HG03521 (cell line): ENCODE results near the gene WDSUB1.

Experiments used
- ATAC-seq: cut with Tn5 transposase; IDR thresholded peaks from one replicate; pipeline ENCODE4 v1.9.1; 2021; ENCODE audit warnings: mild to moderate bottlenecking, moderate library complexity; ENCODE audit not compliant: unreplicated experiment

Gene WDSUB1

DNA sequence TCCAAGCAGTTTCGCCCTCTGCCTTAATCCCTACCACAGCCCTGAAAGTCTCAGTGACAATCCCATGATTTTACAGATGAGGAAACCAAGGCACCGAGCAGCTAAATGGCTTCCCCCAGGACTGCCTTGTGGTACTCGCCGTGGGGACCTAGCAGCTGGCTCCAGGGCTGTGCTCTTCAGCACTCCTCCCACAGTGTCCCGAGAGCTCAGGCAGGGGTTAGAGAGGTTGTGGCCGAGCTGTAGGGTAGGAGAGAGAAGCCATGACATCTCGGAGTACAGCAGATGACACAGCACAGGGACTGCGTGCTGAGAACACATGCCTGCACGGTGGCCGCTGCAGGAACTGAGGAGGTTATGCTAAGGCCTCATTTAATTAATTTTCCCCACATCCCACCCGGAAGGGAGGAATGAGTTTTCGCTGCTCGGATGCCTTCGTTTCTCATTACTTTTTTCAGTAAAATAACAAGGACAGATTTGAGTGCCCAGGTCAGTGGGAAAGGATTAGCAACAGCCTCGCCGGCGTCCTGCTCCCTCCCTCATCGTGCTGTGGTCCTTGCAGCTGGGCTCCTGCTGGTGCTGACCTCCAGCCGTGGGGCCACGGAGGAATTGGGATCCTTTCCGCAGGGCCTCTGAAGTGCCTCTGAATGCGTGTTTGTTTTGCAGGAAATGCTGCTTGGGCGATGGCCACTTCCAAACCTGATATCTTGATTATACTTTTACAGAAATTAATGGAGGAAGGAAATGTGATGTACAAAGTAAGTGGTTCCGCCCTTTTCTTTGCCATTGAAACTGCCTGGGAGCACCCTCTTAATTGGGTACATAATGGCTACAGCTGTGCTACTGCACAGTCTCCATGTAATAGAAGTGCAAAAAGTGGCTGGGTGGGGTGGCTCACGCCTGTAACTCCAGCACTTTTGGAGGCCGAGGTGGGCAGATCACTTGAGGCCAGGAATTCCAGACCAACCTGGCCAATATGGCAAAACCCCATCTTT is 61.2 kb downstream of the WDSUB1 start:
- ATAC-seq: no peak

DNA sequence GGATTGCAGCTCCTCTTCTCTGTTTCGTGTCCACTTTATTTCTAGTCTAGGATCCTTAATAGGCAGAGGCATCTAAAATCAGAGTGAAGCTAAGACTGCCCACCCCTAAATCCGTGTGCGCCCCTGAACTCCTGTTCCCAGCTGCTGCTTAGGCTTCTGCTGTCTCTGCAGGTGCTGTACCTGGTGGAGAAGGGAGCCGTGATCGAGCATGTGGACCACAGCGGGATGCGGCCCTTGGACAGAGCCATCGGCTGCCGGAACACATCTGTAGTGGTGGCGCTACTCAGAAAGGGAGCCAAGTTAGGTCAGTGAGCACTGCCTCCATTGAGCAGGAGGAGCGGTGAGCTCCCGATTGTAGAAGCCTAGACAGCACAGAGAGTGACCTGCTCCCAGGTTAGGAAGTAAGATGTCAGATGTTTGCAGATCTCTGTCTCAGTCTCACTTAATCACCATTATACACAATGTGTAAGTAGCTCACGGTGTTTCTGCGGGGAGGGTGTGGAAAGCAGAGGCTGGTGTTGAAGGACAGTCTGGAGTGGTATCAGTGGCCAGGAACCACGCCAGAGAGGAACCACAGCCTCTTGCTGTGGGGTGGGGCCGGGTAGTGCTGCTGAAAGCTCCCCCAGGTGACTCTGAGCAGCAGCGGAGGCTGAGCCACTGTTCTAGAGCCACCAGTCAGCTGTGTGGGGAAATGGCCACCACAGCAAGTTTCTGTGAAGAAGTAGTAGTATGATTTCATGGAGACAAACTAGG is 62.3 kb downstream of the WDSUB1 start:
- no peak for ATAC-seq

DNA sequence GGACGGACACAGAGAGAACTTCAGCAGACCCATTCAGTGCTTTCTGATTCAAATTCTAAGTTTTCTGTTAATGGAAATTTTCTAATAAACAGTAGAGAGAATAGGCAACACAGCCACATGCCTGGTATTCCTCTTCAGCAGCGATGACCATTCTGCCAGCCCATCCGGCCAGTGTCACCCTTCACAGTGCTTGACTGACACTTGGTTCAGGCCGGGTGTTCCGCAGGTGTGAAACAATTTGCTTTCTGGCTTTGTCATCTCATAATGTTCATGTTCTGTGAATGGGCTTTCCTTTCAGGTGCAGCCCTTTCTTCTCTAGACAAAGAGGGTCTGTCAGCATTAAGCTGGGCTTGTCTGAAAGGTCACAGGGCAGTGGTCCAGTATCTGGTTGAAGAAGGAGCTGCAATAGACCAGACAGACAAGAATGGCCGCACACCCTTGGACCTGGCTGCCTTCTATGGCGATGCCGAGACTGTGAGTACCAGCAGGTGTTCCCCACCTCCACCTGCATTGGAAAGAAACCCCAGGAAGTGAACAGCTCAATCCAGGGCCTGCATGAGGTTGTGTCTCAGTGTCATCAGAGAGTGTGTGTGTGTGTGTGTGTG is 67.0 kb downstream of the WDSUB1 start:
- no peak for ATAC-seq

DNA sequence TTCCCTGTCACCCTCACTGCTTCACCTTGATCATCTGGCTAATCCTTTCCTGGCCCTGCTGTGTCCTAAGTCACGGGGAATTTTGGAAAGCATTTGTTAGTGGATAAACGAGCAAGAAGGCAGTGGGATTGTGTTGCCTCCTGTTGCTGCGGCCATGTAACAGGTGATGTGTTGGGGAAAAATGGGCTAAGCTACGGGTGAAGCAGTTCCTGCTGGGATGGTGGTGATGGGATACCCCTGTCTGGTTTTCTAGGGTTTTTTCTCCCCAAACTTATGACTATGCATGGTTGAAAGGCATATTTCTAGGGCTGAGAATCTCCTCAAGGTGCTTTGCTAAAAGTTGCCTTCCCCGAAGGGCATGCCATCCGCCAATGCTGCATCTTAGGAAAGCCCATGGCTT is 68.1 kb downstream of the WDSUB1 start:
- no peak for ATAC-seq

DNA sequence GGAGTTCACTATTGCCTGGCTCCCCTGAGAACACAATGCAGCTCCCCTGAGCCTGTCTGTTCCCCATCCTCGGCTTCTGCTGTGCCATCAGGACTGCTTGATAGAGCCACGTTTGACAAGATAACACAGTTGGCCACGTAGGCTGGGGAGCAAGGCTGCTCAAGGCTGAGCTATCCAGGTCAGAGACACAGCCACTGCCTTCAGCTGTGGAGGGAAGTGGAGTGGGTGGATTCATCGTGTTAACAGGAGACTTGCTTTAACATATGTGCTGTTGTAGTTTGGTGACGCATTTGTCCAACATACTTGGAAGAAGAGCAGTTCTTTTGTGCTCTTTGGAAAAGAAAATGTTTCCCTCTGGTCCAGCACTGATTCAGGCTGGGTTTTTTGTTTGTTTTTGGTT is 68.8 kb downstream of the WDSUB1 start:
- no peak for ATAC-seq

DNA sequence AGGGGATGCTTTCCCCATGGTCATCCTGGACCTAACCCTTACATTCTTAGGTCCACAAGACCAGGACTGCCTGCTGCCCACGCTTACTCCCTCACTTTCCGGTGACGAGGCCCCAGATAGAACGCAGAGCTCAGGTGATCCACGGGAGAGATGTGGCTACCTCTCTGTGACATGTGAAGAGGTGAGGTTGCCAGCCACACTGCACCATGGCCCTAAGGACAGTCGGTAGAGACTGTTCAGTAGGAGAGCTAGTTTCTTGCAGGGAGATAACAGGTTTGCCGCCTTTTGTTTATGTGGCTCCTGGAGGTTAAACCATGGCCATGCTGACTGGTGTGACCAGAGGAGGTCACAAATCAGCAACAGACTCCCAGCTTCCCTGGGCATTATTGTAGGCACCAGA is 71.4 kb downstream of the WDSUB1 start:
- no peak for ATAC-seq

DNA sequence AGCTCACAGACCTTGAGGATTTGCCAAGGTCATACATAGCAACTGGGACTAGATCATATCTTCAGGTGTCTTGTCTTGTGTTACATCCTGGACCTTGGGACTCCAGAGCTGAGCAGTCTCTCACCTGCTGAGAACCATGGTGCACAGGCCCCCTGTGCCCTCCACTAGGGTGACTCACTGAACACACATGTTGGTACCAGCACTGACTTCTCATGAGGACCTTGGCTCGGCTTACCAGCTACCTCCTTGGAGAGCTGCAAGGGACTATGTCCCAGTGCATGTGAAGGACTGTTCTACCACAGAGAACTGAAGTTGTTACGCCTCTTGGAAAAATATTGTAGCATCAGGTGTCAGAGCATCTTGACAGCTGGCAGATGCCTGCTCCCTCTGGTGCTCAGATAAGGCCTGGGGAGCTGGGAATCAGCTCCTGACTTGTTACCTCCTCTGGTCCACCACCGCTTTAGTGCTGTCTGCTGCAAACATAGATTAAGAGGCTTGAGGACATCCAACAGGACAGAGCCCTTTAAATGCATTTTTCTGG is 72.1 kb downstream of the WDSUB1 start:
- no peak for ATAC-seq

DNA sequence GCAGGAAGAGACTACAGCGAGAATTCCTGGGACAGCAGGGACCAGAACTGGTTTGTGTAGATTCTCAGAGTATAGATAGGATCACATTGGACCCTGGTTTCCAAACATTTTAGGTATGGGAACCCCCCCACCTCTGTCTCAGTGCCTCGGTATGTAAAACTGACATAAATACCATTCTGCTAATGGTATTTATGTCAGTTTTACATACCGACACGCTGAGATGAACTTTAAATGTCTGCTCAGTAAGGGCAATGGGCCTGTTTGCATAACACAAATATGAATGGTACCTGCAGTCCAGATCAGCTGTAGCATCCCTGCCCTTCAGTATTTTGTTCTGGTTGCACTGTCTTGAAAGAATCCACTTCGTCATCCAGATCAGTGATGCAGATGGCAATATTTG is 73.2 kb downstream of the WDSUB1 start:
- ATAC-seq: no peak

DNA sequence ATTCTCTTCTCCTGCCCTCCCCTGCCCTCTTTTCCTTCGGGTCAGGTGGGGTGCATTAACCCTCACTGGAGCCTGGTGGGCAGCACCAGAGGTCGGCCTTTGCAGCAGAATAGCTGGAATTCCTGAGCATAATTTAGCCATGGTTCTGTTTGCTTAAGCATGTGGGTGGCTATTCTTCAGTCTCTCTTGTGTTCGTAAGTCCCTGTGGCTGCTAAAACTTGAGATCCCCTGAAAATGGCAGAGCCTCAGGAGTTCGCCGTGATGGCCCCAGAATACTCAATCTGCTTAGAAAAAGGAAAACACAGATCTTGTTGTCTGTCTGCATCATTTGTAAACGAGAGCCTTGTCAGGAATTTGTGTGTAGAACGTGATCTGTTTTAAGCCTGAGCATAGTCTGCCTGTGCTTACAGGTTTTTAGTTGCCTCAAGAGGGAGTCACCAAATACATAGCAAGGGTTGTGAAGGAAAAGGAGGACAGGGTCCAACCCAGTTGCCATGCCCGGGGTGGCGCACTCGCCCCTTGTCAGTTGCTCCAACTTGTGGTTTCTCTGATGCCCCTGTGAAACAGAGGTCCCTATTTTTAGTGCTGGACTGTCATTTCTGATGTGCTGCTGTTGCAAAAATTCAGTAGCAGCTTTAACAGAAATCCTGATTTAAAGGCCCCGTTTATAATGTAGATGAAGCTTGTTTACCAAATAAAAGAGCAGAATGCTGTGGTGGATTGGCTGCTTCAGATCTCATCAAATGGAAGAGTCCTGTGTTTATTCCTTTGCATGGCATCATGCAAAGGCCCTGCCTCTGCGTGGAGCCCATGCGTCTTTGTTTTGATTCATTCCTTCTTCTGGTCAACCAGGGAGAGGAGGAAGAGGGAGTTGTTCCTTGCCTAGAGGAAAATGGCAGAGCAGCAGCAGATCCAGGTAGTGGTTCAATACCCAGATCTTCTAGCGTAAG is 74.8 kb downstream of the WDSUB1 start:
- ATAC-seq: no peak

DNA sequence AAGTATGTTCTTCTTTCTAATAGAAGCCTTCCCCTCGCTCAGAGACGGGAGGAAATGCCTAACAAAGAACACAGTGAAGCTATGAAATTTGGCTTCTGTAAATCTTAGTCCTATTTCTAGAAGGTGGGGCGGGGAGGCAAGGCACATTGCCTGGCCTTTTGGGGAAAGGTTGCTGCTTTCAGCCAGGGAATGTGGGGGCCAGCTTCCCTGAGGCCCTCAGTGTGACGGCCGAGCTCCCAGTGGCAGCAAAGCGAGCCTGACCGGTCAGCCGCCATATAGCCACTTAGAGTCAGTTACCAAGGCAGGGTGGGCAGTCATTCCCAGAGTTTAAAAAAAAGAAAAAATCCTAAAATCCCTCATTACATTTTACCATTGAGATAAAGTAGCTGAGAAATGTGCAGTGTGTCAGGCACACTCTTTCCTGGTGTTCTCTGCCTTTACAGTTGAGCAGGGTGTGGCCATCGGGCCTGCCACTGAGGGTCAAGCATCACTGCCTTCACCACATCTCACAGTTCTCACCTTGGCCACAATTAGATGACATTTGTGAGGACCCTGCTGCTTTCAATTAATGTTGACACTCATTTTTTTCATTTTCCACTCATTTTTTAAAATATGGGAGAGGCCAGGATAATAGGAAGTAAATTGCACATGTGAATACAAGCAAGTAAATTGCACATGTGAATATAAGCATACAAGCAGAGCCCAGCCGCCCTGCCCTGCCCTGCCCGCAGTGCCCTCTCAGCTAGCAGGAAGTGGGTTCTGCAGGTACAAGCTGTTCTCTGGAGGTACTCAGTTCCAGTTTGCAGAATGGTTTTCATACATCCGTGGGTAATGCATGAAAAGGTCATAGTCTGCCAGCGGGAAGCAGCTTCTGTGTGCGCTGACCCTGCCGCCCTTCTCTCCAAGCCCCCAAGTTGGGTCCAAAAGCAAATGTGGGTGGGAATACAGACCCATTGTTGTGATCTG is 76.9 kb downstream of the WDSUB1 start:
- ATAC-seq: peak; percentile 76

DNA sequence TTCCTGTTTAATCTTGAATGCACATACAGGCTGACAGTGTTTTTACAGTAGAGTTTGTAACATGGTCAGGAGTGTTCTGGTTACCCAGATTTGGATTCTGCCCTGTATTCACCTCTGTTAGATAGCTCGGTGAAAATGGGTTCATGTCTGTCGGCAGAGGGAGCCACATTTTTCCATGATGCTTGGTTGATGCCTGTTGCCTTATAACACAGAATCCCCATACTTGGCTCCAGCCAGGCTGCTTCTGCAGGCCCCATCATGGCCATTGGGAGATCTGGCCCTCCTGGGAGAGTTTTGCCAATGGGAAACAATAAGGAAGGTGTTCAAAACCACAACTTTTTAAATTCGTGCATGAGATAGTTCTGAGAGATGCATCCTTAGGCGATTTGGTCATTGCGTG is 78.1 kb downstream of the WDSUB1 start:
- ATAC-seq: no peak

DNA sequence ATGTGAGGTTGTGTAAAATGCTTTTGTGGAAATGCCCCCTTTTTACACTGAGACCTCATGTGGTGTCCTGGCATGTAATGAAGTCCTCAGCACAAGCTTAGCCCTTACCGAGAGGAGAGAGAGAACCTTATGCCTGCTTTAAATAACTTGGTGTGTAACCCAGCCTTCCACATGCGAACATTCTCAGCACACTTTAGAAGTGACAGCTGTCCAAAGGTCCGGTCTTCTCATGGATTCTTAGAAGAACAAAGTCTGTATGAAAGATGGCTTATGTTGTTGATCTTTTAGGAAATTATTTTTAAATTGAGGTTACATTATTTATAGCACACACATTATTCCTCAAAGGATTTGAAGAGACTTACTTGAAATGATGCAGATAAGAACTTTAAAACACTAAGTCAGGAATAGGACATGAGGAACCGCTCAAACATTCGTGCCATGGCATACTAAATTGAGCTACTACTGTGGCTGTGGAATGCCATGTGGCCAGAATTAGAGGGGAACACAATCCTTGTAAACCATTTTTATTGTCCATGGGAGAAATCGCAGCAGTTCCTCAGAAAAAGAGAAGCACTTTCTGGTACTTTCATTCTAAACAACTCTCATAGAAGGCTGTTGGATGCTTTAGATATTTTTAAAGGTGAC is 79.6 kb downstream of the WDSUB1 start:
- no peak for ATAC-seq

DNA sequence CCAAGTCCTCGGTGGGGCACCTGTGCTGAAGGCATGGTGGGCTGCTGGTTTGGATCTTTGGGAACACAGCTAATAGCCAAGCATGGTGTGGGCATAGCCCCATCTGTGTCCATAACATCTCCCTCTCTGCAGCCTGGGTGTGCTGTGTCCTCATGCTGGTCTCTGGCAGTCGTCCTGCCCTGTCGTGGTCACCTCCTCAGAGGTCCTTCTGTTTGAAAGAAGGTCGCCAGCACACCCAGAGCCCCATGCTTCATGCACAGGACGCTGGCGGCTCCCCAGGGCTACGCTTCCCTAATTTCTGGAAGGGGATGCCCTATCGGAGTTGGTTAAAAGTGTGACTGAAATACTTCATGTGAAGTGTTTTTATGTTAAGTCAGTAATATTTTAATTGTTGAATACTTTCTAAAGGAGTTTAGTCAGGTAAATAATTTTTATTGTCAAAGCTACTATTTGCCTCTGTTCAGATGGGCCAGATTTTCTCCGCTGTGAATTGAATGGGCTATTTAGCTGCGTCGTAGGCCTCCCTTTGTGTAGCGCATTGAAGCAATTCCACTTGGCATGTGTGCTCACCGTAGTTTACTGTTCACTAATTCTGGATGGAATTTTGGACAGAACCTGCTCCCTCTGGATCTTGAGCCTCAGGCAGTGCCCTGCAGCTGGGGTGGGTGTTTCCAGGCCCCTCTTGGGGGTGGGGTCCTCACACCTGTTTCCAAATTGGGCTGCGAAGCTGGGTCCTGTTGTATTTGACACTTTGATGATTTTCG is 81.9 kb downstream of the WDSUB1 start:
- no peak for ATAC-seq

DNA sequence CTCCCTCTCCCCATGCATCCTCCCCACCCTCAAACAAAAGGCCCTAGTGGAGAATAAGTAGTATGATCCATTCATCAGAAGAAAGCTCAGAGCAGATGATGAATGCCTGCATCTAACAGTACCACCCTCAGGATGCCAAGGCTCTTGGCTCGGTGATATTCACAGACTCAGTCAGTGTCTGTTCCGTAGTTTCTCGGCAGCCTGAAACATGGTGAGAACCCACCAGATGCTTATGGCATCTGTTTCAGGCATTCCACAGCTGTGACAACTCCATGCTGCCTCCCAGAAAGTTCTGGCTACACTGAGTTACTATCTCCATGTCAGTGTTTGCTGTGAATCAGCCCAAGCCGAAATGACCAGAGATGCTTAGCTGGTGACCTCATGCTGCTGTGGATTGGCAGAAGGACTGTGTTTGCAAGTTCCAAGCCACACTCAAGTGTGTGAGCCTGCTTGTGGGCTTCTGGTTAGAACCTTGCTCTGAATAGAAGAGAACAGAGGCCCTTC is 83.9 kb downstream of the WDSUB1 start:
- ATAC-seq: no peak

DNA sequence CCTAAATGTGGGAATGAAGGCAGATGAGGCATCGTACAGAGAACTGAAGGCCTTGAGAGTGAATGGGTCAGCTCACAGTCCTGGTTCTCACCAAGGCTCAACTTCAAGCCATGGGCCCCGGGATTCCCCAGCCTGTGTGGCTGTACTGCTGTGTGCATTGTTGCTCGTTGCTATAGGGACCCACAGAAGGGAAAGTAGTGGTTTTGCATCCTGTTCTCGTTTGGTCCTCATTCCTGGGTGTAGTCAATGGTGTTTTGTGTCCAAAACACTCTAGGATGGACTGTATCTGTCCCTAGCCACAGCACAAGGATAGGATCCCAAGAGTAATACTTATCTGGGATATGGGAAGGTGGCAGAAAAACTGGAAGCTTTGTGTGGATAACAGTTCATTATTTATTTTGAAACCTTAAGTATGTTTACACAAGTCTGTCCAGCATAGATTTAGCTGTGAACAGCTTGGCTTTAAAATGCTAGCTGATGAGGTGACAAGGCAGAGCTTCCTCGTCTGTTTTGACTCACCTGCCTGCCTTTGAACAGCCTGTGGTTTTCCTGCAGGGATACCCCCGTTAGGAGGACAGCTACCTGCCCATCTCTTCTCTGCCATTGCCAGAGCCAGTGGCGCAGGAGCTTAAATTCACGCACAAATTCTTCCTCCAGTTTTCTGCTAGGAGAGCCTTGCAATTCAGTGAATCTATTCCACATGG is 85.0 kb downstream of the WDSUB1 start:
- ATAC-seq: peak; percentile 97

DNA sequence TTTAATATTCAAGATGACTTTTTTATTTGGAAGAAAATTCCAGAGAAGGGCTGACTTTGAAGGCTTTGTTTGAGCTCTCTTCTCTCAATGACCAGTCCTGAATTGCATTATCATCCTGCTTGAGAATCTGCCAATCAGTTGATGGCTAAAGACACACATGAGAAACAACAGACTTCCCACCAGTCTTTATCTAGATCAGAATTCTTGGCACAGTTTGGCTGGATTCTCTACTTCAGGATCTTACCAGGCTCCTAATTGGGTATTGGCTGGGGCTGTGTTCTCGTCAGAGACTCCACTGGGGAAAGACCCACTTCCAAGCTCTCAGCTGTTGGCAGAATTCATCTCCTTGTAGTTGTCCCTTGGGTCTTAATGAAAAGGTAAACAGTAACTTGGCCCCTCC is 86.0 kb downstream of the WDSUB1 start:
- no peak for ATAC-seq
